Astrocyte of the spinal cord (primary cell): ENCODE data around the gene TP53BP1.

Experiments used
- DNase-seq: peaks from one replicate; pipeline ENCODE4 v3.0.0; 2011; ENCODE audit warnings: low read depth, low spot score
- H3K4me3 ChIP-seq: 2 replicates; pipeline ENCODE4 v1.5.1; 2011; ENCODE audit warnings: low read depth, mild to moderate bottlenecking, low read length, moderate library complexity
- CTCF ChIP-seq: IDR thresholded peaks from 2 replicates; pipeline ENCODE4 v1.5.1; 2012; ENCODE audit warnings: low read depth, mild to moderate bottlenecking, low read length, inconsistent platforms
- in situ Hi-C: cut with HindIII; loops from 2 replicates; pipeline ENCODE4 v1.10.0; 2017; ENCODE audit warnings: low sequenced_read_pairs

The TP53BP1 gene

GRCh38 chr15:43519196-43519595 lies 26.2 kb upstream of the TP53BP1 start:
- DNase-seq: no peak
- in situ Hi-C loops: no loop called here
- TF ChIP-seq CTCF: no peak
- H3K4me3 ChIP-seq: peak overlapping the region; percentile 74

GRCh38 chr15:43518197-43518761 lies 25.3 kb upstream of the TP53BP1 start:
- peak overlapping the region; percentile 74 for H3K4me3 ChIP-seq
- in situ Hi-C loops: no loop called here
- no peak for TF ChIP-seq CTCF
- peak; percentile 54 for DNase-seq

- in situ Hi-C loops: no loop called here
Observed at GRCh38 chr15:43517354-43518196, 24.6 kb upstream of the TP53BP1 start, which contains the start of gene MAP1A. MAP1A (plus strand) TSS chr15:43517608; CDS start chr15:43521474, 3,866 bp downstream.

GRCh38 chr15:43516801-43517353 lies 23.9 kb upstream of the TP53BP1 start:
- TF ChIP-seq CTCF: no peak
- in situ Hi-C loops: no loop called here
- peak overlapping the region; percentile 74 for H3K4me3 ChIP-seq
- DNase-seq: peak; percentile 63

More at GRCh38 chr15:43517354-43518196, 24.6 kb upstream of the TP53BP1 start, which contains the start of gene MAP1A:
- H3K4me3 ChIP-seq: peak within 1 kb of the TSS; percentile 74
- TF ChIP-seq CTCF: no peak
- peak; percentile 67 for DNase-seq

- peak overlapping the region; percentile 74 for H3K4me3 ChIP-seq
- in situ Hi-C loops: no loop called here
- no peak for DNase-seq
- TF ChIP-seq CTCF: no peak
Observed at GRCh38 chr15:43516185-43516584, 23.2 kb upstream of the TP53BP1 start.

GRCh38 chr15:43515741-43516140 lies 22.8 kb upstream of the TP53BP1 start:
- H3K4me3 ChIP-seq: no peak overlapping the region
- DNase-seq: no peak
- in situ Hi-C loops: no loop called here
- TF ChIP-seq CTCF: no peak
